GM12878 (cell line): ENCODE measurements around the gene TSSK2. TPM values are rescaled to one million over a fixed set of nuclear protein-coding genes. Genes with fewer than 3 reads are reported as not detected.

Experiments used
- ATAC-seq: fragments of 200-7000 bp; cut with Tn5 transposase; 3 replicates; pipeline ENCODE4 v1.9.1; 2020; ENCODE audit warnings: mild to moderate bottlenecking, moderate library complexity
- BruUV-seq: library from RNA; stranded (reverse); fragments of 400-500 nt; replicated peaks from 2 replicates; lab custom pipeline; 2021; lab: Mats Ljungman, UMichigan
- CTCF ChIA-PET: fragments of 300-600 bp; sonication (Branson Sonifier 250); formaldehyde crosslinking; extraction: SDS; loops from one replicate; lab custom pipeline; 2021; ENCODE audit warnings: inconsistent platforms; lab: Yijun Ruan, JAX
- POLR2A ChIA-PET: fragments of 350-600 bp; formaldehyde crosslinking; extraction: SDS; loops from one replicate; lab custom pipeline; 2021; ENCODE audit warnings: inconsistent platforms; lab: Charles Lee
- RAD21 ChIA-PET: fragments of 300-600 bp; sonication (Branson Sonifier 250); formaldehyde crosslinking; loops from one replicate; lab custom pipeline; 2023; ENCODE audit warnings: antibody characterized with exemption; ENCODE audit not compliant: unreplicated experiment; lab: Charles Lee
- SMC1A ChIA-PET: fragments of 300-600 bp; sonication (Branson Sonifier 250); formaldehyde crosslinking; loops from one replicate; lab custom pipeline; 2023; ENCODE audit not compliant: unreplicated experiment, uncharacterized antibody; lab: Charles Lee
- DNase-seq: peaks from one replicate; pipeline ENCODE4 v3.0.0-alpha.2; 2011; ENCODE audit warnings: low read depth, low spot score
- FAIRE-seq: peaks from 3 replicates; lab custom pipeline; 2011; peaks lifted over from hg19 to GRCh38; lab: Jason Lieb, UNC
- H2AFZ ChIP-seq: 2 replicates; pipeline ENCODE4 v1.6.0; 2011; ENCODE audit warnings: low read depth, low read length, control low read depth; ENCODE audit not compliant: control insufficient read depth
- H3K27ac ChIP-seq: 2 replicates; pipeline ENCODE4 v1.5.1; 2011; ENCODE audit warnings: control low read depth; ENCODE audit not compliant: control insufficient read depth, insufficient read depth
- H3K27me3 ChIP-seq, 2 experiments: replicated peaks in 1 of 2; 2 replicates each; pipeline versions ENCODE4 v1.6.0 to v1.6.1; 2011; ENCODE audit warnings: low read length in 1 of 2; ENCODE audit not compliant: control insufficient read depth in 2 of 2, insufficient read depth in 2 of 2
- H3K36me3 ChIP-seq, 2 experiments: 2 replicates each; pipeline ENCODE4 v1.5.1; 2011; ENCODE audit warnings: low read length in 1 of 2; ENCODE audit not compliant: control insufficient read depth in 2 of 2, insufficient read depth in 2 of 2
- H3K4me1 ChIP-seq: 2 replicates; pipeline ENCODE4 v1.6.1; 2011; ENCODE audit warnings: mild to moderate bottlenecking, low read length, moderate library complexity, mixed read lengths; ENCODE audit not compliant: control insufficient read depth, insufficient read depth
- H3K4me2 ChIP-seq: 2 replicates; pipeline ENCODE4 v1.6.0; 2011; ENCODE audit warnings: control low read depth; ENCODE audit not compliant: control insufficient read depth, insufficient read depth
- H3K4me3 ChIP-seq: fragments of 200-600 bp; sonication (generic); 2 replicates; pipeline ENCODE4 v1.5.1; 2016
- H3K79me2 ChIP-seq: 2 replicates; pipeline ENCODE4 v1.6.0; 2011; ENCODE audit warnings: low read length; ENCODE audit not compliant: control insufficient read depth, insufficient read depth
- H3K9ac ChIP-seq: 2 replicates; pipeline ENCODE4 v1.8.0; 2011; ENCODE audit warnings: low read length, control low read depth, mixed read lengths; ENCODE audit not compliant: control insufficient read depth, insufficient read depth
- H3K9me3 ChIP-seq: replicated peaks from 3 replicates; pipeline ENCODE4 v1.5.1; 2011; ENCODE audit warnings: mild to moderate bottlenecking, low read length; ENCODE audit not compliant: control insufficient read depth, insufficient read depth
- H4K20me1 ChIP-seq: 2 replicates; pipeline ENCODE4 v1.6.0; 2011; ENCODE audit not compliant: control insufficient read depth, insufficient read depth
- CEBPZ ChIP-seq: fragments of 150-350 bp; IDR thresholded peaks from 2 replicates; pipeline ENCODE4 v1.6.1; 2016; ENCODE audit warnings: low read depth, low read length
- CHD1 ChIP-seq: IDR thresholded peaks from 2 replicates; pipeline ENCODE4 v1.6.1; 2012; ENCODE audit warnings: low read depth, low read length, improper control_type of control experiment
- CREM ChIP-seq: IDR thresholded peaks from 2 replicates; pipeline ENCODE4 v1.6.1; 2014; ENCODE audit warnings: antibody characterized with exemption, low read depth
- EGR1 ChIP-seq, 2 experiments: IDR thresholded peaks; 1 replicate in 1 of 2; 2 replicates in 1 of 2; pipeline ENCODE4 v1.6.1; 2011 to 2012; ENCODE audit warnings: low read depth in 2 of 2, low read length in 2 of 2, borderline replicate concordance in 1 of 2, mild to moderate bottlenecking in 1 of 2, moderate library complexity in 1 of 2
- IKZF1 ChIP-seq: fragments of 450-650 bp; conservative IDR thresholded peaks from 2 replicates; pipeline ENCODE4 v1.6.1; 2017; ENCODE audit warnings: antibody characterized with exemption, mild to moderate bottlenecking
- JUND ChIP-seq: IDR thresholded peaks from 2 replicates; pipeline ENCODE4 v1.6.1; 2012; ENCODE audit warnings: low read depth, mild to moderate bottlenecking, low read length, improper control_type of control experiment, moderate library complexity
- KLF5 ChIP-seq: fragments of 450-650 bp; IDR thresholded peaks from 2 replicates; pipeline ENCODE4 v1.6.1; 2014; ENCODE audit warnings: mild to moderate bottlenecking; ENCODE audit not compliant: partially characterized antibody
- SREBF1 ChIP-seq: IDR thresholded peaks from 2 replicates; pipeline ENCODE4 v1.6.1; 2012; ENCODE audit warnings: mild to moderate bottlenecking, low read length
- TBL1XR1 ChIP-seq: IDR thresholded peaks from 2 replicates; pipeline ENCODE4 v1.6.1; 2012; ENCODE audit warnings: low read depth, low read length, improper control_type of control experiment
- TCF3 ChIP-seq: IDR thresholded peaks from 2 replicates; pipeline ENCODE4 v1.6.1; 2012; ENCODE audit warnings: low read depth, mild to moderate bottlenecking, low read length, borderline replicate concordance; ENCODE audit not compliant: insufficient read depth
- ZBED1 ChIP-seq: IDR thresholded peaks from 2 replicates; pipeline ENCODE4 v1.6.1; 2016; ENCODE audit warnings: borderline replicate concordance
- ZNF24 ChIP-seq: fragments of 450-650 bp; IDR thresholded peaks from 2 replicates; pipeline ENCODE4 v1.6.1; 2017; ENCODE audit warnings: antibody characterized with exemption, mild to moderate bottlenecking
- WGBS: methylation state at CpG from one replicate; pipeline ENCODE4 v1.1.6; 2016; ENCODE audit warnings: low lambda C conversion rate; ENCODE audit not compliant: insufficient replicate concordance, insufficient coverage; ENCODE audit errors: missing lambda C conversion rate; 5-methylcytosine and 5-hydroxymethylcytosine counted together
- in situ Hi-C: fragments of 300-500 bp; cut with MboI; formaldehyde crosslinking; loops from 9 replicates; pipeline ENCODE4 v1.14.3; 2018; ENCODE audit warnings: mixed read lengths
- intact Hi-C: fragments of 100-400 bp; cut with micrococcal nuclease; formaldehyde crosslinking; loops from one replicate; pipeline ENCODE4 v1.14.2; 2022; ENCODE audit not compliant: unreplicated experiment
- polyA plus RNA-seq, 11 experiments: library from polyadenylated mRNA; depleted of rRNA in 4 of 11; unstranded in 6 of 11; stranded (reverse) in 5 of 11; fragments of >200 nt; fragmentation: Nextera tagmentation in 4 of 11; fragmentation: Illumina TruSeq in 1 of 11; extraction: Ambion mirVana in 4 of 11; extraction: Trizol in 1 of 11; gene quantifications; 1 replicate in 1 of 11; 2 replicates in 10 of 11; pipeline versions ENCODE4 v1.2.1 to v1.2.3, GENCODE V29; 2011 to 2016; ENCODE audit warnings: inconsistent platforms in 2 of 11, missing spikeins in 2 of 11, low read depth in 1 of 11
- total RNA-seq, 4 experiments: library from RNA; depleted of rRNA in 3 of 4; stranded (reverse); fragments of >200 nt in 3 of 4; fragmentation: Illumina TruSeq in 1 of 4; extraction: Trizol in 1 of 4; gene quantifications; 2 replicates each; pipeline versions ENCODE4 v1.2.1 to v1.2.3, GENCODE V29; 2013 to 2021
- TF ChIP-seq, protein P1 (sequence below): IDR thresholded peaks from 2 replicates; pipeline ENCODE4 v1.6.1; 2012; ENCODE audit warnings: low read depth, low read length, improper control_type of control experiment
- TF ChIP-seq, protein P2 (sequence below): IDR thresholded peaks from 2 replicates; pipeline ENCODE4 v1.6.1; 2011; ENCODE audit warnings: low read depth, low read length, improper control_type of control experiment, borderline replicate concordance
- TF ChIP-seq, protein P3 (sequence below), 3 experiments: IDR thresholded peaks in 2 of 3; conservative IDR thresholded peaks in 1 of 3; 2 replicates each; pipeline ENCODE4 v1.5.1; 2011; ENCODE audit warnings: low read depth in 3 of 3, low read length in 3 of 3, mild to moderate bottlenecking in 3 of 3, control low read depth in 2 of 3, moderate library complexity in 2 of 3, inconsistent platforms in 1 of 3, mixed read lengths in 1 of 3; ENCODE audit not compliant: control insufficient read depth in 2 of 3, insufficient read depth in 1 of 3; ENCODE audit errors: extremely low read depth in 1 of 3

The TSSK2 gene
- total and polyA plus RNA-seq, 10 of the 15 experiments (the other 5 are each of a cell fraction or from before 2014, with no cell fraction given), result 0.03 to 0.17 TPM; not detected in 8

DNA sequence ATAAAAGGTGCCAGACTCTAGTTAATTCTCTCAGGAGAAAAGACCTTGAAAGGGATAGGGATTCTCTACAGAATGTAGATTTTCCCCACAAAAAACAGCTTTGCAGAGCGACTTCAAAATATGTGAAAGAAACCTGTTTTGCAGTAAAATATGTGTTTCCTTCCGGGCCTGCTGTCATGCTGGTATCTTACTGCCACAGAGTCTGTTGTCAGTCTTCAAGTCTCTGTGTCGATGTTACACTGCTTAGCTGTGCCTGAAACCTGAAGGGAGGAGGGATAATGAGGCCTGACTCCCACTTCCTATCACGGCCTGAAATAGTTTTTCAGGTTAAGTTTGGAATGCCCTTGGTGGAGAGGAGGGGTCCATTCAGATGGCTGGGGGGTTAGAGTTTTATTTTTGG is 7.2 kb upstream of the TSSK2 start (continued):
- TF ChIP-seq, protein P1, sequence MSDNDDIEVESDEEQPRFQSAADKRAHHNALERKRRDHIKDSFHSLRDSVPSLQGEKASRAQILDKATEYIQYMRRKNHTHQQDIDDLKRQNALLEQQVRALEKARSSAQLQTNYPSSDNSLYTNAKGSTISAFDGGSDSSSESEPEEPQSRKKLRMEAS, result no peak
- TF ChIP-seq TBL1XR1 (no peak), JUND (no peak), IKZF1 (no peak)

- H3K36me3 ChIP-seq, result no peaks in the 10 kb centered on the region
- intact Hi-C loops, result no loop called here
- no peaks in the 10 kb centered on the region; the same call in 1 of the 2 replicates for H4K20me1 ChIP-seq
- H2AFZ ChIP-seq, result no peak overlapping the region
- no peak overlapping the region for H3K4me3 ChIP-seq
- no peaks in the 10 kb centered on the region for H3K9me3 ChIP-seq
- ChIA-PET CTCF (no interaction called here), RAD21 (no interaction called here), POLR2A (interaction anchor here (0.7 kb wide), 1 partner anchor 645 kb away, joined by 3 read pairs; no protein-coding TSS in a partner anchor), SMC1A (no interaction called here)
- no peak for FAIRE-seq
- TF ChIP-seq CREM, result no peak
- TF ChIP-seq TBL1XR1, result no peak
- TF ChIP-seq ZBED1, result no peak
- TF ChIP-seq, protein P2, sequence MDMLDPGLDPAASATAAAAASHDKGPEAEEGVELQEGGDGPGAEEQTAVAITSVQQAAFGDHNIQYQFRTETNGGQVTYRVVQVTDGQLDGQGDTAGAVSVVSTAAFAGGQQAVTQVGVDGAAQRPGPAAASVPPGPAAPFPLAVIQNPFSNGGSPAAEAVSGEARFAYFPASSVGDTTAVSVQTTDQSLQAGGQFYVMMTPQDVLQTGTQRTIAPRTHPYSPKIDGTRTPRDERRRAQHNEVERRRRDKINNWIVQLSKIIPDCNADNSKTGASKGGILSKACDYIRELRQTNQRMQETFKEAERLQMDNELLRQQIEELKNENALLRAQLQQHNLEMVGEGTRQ, result no peak
- no peak for TF ChIP-seq KLF5
- TF ChIP-seq TCF3, result no peak
- TF ChIP-seq CEBPZ, result no peak
- TF ChIP-seq, protein P3, sequence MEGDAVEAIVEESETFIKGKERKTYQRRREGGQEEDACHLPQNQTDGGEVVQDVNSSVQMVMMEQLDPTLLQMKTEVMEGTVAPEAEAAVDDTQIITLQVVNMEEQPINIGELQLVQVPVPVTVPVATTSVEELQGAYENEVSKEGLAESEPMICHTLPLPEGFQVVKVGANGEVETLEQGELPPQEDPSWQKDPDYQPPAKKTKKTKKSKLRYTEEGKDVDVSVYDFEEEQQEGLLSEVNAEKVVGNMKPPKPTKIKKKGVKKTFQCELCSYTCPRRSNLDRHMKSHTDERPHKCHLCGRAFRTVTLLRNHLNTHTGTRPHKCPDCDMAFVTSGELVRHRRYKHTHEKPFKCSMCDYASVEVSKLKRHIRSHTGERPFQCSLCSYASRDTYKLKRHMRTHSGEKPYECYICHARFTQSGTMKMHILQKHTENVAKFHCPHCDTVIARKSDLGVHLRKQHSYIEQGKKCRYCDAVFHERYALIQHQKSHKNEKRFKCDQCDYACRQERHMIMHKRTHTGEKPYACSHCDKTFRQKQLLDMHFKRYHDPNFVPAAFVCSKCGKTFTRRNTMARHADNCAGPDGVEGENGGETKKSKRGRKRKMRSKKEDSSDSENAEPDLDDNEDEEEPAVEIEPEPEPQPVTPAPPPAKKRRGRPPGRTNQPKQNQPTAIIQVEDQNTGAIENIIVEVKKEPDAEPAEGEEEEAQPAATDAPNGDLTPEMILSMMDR (IDR thresholded peaks at IDR 0.05 in 2 of 3, conservative IDR thresholded peaks at IDR 0.05 in 1 of 3; ENCODE audit: control insufficient read depth in 2 of 3, extremely low read depth in 1 of 3, insufficient read depth in 1 of 3, low read depth in 3 of 3, low read length in 3 of 3), result no peak
- TF ChIP-seq CHD1, result no peak
- TF ChIP-seq ZNF24, result no peak
- TF ChIP-seq SREBF1, result no peak
- no peak for TF ChIP-seq EGR1 (IDR thresholded peaks at IDR 0.05; ENCODE audit: borderline replicate concordance in 1 of 2, low read depth in 2 of 2, low read length in 2 of 2)
- BruUV-seq, result no TSS peak
- peaks cover 26% of the 10 kb centered on the region for H3K79me2 ChIP-seq
- no peaks in the 10 kb centered on the region; a peak in 1 of 4 replicates for H3K27me3 ChIP-seq
- 44% methylated on average over 4 of the region's 4 CpGs for WGBS
- no peak for DNase-seq
- no peak overlapping the region for H3K9ac ChIP-seq
- in situ Hi-C loops, result no loop called here
- H3K4me2 ChIP-seq, result no peak overlapping the region
- no peak for ATAC-seq
- peaks cover 9% of the 10 kb centered on the region for H3K4me1 ChIP-seq
- H3K27ac ChIP-seq, result no peak overlapping the region
Observed at GRCh38 chr22:19124377-19124776, 6.7 kb upstream of the TSSK2 start.
